Umbilical cord (tissue), 2 donors: ENCODE measurements around the gene RHEB. TPM values are rescaled to one million over a fixed set of nuclear protein-coding genes. Genes with fewer than 3 reads are reported as not detected.
"Not testable (repeated sequence)": the region's sequence is repeated elsewhere in the genome, so short reads cannot be mapped to it uniquely, and the experiment has no call there.

Source experiments
- DNase-seq: peaks from one replicate; pipeline ENCODE4 v3.0.0-alpha.2; 2015; ENCODE audit warnings: low spot score
- total RNA-seq: library from RNA; depleted of rRNA; stranded (reverse); fragments of >200 nt; gene quantifications from one replicate; pipeline ENCODE4 v1.2.3, GENCODE V29; 2014; ENCODE audit warnings: low replicate concordance; ENCODE audit not compliant: insufficient read depth

RHEB gene, protein sequence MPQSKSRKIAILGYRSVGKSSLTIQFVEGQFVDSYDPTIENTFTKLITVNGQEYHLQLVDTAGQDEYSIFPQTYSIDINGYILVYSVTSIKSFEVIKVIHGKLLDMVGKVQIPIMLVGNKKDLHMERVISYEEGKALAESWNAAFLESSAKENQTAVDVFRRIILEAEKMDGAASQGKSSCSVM
- 83.8 TPM for total RNA-seq

DNA sequence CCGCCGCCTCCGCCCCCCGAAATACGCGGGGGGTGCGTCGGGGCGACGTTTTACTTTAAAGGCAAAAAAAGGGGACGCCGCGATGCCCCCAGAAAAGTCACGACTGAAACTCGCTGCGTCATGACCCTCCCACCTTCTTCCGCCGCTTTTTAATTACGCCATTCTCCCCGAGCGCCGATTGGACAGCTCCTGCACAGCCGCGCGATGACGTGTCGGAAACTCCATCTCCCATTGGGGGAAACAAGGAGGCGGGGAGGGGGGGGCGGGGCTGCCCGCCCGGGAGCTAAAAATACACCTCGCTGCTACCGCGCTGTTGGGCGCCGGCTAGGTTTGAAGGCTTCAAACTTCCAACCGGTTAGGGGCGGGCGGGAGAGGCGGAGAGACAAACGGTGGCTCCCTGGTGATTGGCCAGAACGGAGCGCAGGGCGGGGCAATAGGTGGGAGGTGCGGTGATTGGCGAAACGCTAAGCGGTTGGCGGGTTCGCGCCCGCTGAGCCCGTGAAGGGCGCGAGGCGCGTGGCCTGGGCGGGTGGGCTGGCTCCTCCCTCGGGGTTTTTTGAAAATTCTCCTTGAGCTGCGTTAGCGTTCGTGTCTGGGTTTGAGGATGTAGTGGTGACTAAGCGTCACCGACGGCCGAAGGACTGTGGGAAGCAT is at the start of gene RHEB:
RHEB (minus strand) TSS at position 131 of the 654 bp plus-strand sequence. CDS start 384 bp downstream, outside the sequence.
- peak; percentile 99 for DNase-seq

DNA sequence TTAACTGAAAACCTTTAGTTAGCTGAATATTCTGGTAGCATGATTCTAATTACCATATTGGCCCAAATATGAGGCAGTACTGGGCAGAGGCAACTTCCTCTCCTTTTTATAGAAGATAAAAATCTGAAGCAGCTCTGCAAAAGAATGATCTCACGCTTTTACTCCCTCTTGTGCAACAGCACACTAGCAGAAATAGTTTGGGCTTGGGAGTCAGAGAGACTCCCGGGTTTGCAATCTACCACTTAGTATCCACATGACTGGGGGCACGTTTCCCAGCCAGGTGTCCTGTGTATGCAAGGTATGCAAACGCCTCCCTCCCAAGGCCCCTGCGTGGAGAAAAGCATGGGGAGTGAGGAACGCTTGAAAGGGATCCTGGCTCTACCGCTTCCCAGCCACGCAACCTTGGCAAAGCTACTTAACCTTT is 47.2 kb upstream of the RHEB start:
- DNase-seq: peak; percentile 76

DNA sequence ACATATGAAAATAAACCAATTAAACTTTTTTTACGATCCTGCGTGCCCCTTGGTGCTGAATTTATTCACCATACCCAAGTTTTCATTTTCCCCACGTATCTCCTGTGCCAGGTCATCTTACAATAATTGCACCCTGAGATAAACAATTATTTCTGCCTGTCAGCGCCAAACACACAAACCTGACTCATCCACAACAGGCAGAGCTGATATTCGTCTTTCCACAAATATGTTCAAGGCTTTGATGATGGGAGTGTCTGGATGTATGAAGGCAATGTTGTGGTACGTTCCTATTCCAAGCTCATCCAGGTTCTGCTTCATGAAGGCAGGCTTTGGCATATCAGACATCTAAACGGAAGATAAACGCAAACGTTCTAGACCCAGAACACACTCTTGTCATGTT is 45.8 kb upstream of the RHEB start:
- DNase-seq: no peak

GRCh38 chr7:151560243-151560642 is 40.5 kb upstream of the RHEB start:
- DNase-seq: no peak

- DNase-seq: no peak
These were observed 40.0 kb upstream of the RHEB start for GRCh38 chr7:151559557-151560183.

- peak; percentile 57 for DNase-seq
These were observed 38.9 kb upstream of the RHEB start for GRCh38 chr7:151558575-151558974.

- no peak for DNase-seq
These were observed 36.9 kb upstream of the RHEB start for GRCh38 chr7:151556592-151556991.

- DNase-seq: no peak
These were observed 33.7 kb upstream of the RHEB start for GRCh38 chr7:151553356-151553755.

GRCh38 chr7:151552352-151553028 is 32.8 kb upstream of the RHEB start:
- DNase-seq: peak; percentile 6

GRCh38 chr7:151551820-151552219 is 32.1 kb upstream of the RHEB start:
- peak; percentile 10 for DNase-seq

DNA sequence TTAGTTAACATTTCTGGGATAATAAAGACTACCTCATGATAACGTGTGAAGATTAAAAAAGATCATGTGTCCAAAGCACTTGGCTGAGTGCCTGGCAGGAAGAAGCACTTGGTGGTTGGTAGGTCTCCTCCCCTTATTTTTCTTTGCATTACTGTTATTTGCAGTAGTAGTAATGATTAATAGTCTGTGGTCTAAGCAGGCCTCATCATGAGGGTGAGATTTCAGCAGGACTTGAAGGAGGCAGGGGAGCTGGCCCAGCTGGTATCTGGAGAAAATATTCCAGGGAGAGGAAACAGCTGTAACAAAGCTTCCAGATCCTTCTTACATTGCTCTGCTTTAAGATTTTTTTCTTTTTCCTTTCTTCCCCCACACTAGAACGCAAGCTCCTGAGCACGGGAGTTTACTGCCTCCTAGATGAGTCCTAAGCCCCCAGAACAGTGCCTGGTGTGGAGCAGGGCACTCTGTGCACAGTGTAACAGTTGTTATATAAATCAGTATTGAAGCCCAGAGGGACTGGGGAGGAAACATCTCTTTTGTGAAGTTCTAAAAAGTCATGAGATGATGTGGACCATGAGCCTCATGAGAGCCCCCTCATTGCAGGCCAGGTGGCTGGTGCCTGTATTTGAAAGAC is 31.1 kb upstream of the RHEB start:
- peak; percentile 71 for DNase-seq

- DNase-seq: no peak
These were observed 29.9 kb upstream of the RHEB start for GRCh38 chr7:151549644-151550043.

- no peak for DNase-seq
These were observed 29.4 kb upstream of the RHEB start for GRCh38 chr7:151549083-151549482.

GRCh38 chr7:151544183-151544582 is 24.5 kb upstream of the RHEB start:
- no peak for DNase-seq

DNA sequence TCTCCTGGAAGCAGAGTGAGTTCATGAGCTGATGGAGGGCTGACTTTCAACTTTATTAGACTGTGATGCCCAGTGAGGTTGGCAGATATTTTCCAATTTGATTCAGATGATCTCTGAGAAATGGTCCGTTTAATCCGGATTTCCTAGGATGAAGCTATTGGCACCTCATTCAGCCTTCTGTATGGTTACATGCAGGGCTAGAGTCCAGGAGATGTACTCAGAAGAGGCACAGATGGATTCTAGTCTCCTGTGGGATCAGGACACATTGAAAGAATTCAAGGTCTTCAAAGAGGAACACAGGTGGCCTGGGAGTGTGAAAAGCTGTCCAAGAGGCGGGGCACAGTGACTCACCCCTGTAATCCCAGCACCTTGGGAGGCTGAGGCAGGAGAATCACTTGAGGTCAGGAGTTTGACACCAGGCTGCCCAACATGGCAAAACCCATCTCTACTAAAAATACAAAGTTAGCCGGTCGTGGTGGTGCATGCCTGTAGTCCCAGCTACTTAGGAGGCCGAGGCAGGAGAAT is 23.0 kb upstream of the RHEB start:
- DNase-seq: no peak

- DNase-seq: no peak
These were observed 22.2 kb upstream of the RHEB start for GRCh38 chr7:151541709-151542499.

- no peak for DNase-seq
These were observed 20.5 kb upstream of the RHEB start for GRCh38 chr7:151540146-151540545.

- DNase-seq: peak; percentile 83
These were observed 19.5 kb upstream of the RHEB start for GRCh38 chr7:151539088-151539671.

DNA sequence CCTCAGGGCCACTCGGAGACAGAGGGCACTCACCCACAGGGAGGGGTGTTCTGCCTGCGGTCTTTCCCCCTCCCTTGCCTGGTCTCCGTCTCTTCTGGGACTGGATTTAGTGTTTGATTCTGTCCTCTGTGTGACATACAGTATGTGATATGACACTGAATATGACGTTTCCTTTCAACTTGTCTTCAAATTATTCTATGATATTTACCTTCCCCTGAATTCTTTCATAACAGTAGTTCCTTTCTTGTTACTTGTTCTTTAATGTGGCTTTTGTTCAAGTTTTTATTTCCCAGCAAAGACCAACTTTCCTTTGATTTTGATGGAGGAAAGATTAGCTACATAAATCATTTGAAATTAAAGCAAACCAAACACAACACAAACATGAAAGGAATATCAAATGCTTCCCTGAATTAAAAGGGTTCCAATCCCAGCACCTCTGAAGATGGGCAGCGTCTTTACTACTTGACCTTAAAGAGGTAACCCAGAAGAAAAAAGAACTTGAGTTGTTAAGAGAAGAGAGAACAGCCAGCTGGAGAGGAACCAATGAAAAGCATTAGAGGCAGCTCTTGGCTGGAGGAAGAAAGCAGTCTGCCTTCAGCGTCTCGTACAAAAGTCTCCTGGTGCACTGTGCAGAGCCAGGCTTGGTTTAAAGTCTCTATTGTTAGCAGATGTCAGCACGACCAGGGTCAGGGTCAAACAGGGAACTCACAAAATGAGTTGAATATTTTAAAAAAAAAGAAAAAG is 18.3 kb upstream of the RHEB start:
- peak; percentile 90 for DNase-seq

GRCh38 chr7:151536178-151536577 is 16.5 kb upstream of the RHEB start:
- DNase-seq: not testable (repeated sequence)
